ENCODE results near the gene FAM221A. TPM values are rescaled to one million over a fixed set of nuclear protein-coding genes. Genes with fewer than 3 reads are reported as not detected.

FAM221A gene
- 3.3 and 5.1 TPM in 2 replicates for total RNA-seq
- polyA plus RNA-seq, result 1.1 and 1.5 TPM in 2 replicates
- polyA plus RNA-seq (2012), result 0.76 and 0.91 TPM in 2 replicates
- polyA minus RNA-seq (ENCODE audit: low replicate concordance), result 0.07 TPM in 1 of 2 replicates, not detected in the other

DNA sequence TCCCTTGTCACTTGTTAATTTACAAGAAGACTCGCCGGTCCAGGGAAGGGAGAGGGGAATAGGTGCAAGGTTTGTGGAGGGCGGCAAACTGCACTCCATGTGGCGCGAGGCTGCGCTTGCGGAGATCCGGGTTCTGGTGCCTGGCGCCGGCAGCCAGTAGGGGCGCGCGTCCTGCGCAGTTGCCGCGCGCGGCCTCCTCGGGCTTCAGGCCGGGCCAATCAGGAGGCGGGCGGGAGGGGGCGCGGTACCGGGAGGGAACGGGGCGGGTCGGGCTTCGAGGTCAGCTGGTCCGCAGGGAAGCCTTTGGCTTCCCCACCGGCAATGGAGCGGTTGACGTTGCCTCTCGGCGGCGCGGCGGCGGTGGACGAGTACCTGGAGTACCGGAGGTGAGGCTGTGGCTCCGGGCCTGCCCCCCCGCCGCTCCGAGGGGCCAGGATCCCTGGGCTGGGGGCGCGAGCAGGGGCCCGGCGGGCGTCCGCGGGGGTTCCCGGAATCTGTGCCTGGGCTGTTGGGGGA is at the start of gene FAM221A:
TSS of gene FAM221A (plus strand) at position 302 of the 516 bp plus-strand sequence. CDS start at position 322, 20 bp downstream.
- peak; percentile 68 to 79 for DNase-seq (ENCODE audit: low read depth in 2 of 2)
- H3K27me3 ChIP-seq (ENCODE audit: control insufficient read depth, insufficient read depth, low read length), result no peaks in the 10 kb centered on the region
- no peaks in the 10 kb centered on the region for H3K9me3 ChIP-seq (ENCODE audit: control insufficient read depth, insufficient read depth, low read depth, low read length)
- H3K4me1 ChIP-seq (ENCODE audit: control insufficient read depth, extremely low read depth, insufficient read depth, low read length), result no peaks in the 10 kb centered on the region
- TF ChIP-seq, protein P1, sequence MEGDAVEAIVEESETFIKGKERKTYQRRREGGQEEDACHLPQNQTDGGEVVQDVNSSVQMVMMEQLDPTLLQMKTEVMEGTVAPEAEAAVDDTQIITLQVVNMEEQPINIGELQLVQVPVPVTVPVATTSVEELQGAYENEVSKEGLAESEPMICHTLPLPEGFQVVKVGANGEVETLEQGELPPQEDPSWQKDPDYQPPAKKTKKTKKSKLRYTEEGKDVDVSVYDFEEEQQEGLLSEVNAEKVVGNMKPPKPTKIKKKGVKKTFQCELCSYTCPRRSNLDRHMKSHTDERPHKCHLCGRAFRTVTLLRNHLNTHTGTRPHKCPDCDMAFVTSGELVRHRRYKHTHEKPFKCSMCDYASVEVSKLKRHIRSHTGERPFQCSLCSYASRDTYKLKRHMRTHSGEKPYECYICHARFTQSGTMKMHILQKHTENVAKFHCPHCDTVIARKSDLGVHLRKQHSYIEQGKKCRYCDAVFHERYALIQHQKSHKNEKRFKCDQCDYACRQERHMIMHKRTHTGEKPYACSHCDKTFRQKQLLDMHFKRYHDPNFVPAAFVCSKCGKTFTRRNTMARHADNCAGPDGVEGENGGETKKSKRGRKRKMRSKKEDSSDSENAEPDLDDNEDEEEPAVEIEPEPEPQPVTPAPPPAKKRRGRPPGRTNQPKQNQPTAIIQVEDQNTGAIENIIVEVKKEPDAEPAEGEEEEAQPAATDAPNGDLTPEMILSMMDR (conservative IDR thresholded peaks at IDR 0.05 in 1 of 2, IDR thresholded peaks at IDR 0.05 in 1 of 2; ENCODE audit: low read depth in 1 of 2, low read length in 2 of 2), result peak; percentile 58 to 64
- TF ChIP-seq EZH2 (IDR thresholded peaks at IDR 0.05; ENCODE audit: low read length, missing control alignments), result no peak
- peak within 1 kb of the TSS; percentile 78 for H2AFZ ChIP-seq (ENCODE audit: low read length)
- H3K4me2 ChIP-seq (ENCODE audit: extremely low read depth, insufficient read depth, low read length), result peak within 1 kb of the TSS; percentile 79
- H3K36me3 ChIP-seq (ENCODE audit: control insufficient read depth, insufficient read depth, low read length), result no peaks in the 10 kb centered on the region
- no peaks in the 10 kb centered on the region for H3K79me2 ChIP-seq (ENCODE audit: control insufficient read depth, insufficient read depth, low read length)
- H3K4me3 ChIP-seq (replicated peaks in 1 of 4; ENCODE audit: control extremely low read depth in 1 of 4, insufficient read depth in 1 of 4, low read depth in 3 of 4, low read length in 4 of 4), result peak within 1 kb of the TSS; percentile 48 to 73 (median 72)
- no peaks in the 10 kb centered on the region for H4K20me1 ChIP-seq (ENCODE audit: control insufficient read depth, extremely low read depth, insufficient read depth, low read length)
- peak within 1 kb of the TSS; percentile 16 for H3K9ac ChIP-seq (ENCODE audit: insufficient read depth, low read length)
- no peak within 1 kb of the TSS for H3K27ac ChIP-seq (ENCODE audit: insufficient read depth, low read length)

GRCh38 chr7:23633417-23633816 is 46.6 kb upstream of the FAM221A start:
- TF ChIP-seq, protein P1 (conservative IDR thresholded peaks at IDR 0.05 in 1 of 2, IDR thresholded peaks at IDR 0.05 in 1 of 2; ENCODE audit: low read depth in 1 of 2, low read length in 2 of 2), result no peak
- no peak for TF ChIP-seq EZH2 (IDR thresholded peaks at IDR 0.05; ENCODE audit: low read length, missing control alignments)
- Histone ChIP-seq H2AFZ (ENCODE audit: low read length) (no peak overlapping the region), H3K9me3 (ENCODE audit: control insufficient read depth, insufficient read depth, low read depth, low read length) (no peaks in the 10 kb centered on the region), H3K79me2 (ENCODE audit: control insufficient read depth, insufficient read depth, low read length) (no peaks in the 10 kb centered on the region), H3K4me3 (replicated peaks in 1 of 4; ENCODE audit: control extremely low read depth in 1 of 4, insufficient read depth in 1 of 4, low read depth in 3 of 4, low read length in 4 of 4) (no peak overlapping the region), H3K4me2 (ENCODE audit: extremely low read depth, insufficient read depth, low read length) (no peak overlapping the region), H3K27me3 (ENCODE audit: control insufficient read depth, insufficient read depth, low read length) (no peaks in the 10 kb centered on the region), H3K27ac (ENCODE audit: insufficient read depth, low read length) (no peak overlapping the region), H4K20me1 (ENCODE audit: control insufficient read depth, extremely low read depth, insufficient read depth, low read length) (no peaks in the 10 kb centered on the region), H3K9ac (ENCODE audit: insufficient read depth, low read length) (no peak overlapping the region), H3K36me3 (ENCODE audit: control insufficient read depth, insufficient read depth, low read length) (no peaks in the 10 kb centered on the region), H3K4me1 (ENCODE audit: control insufficient read depth, extremely low read depth, insufficient read depth, low read length) (no peaks in the 10 kb centered on the region)
- no peak for DNase-seq (ENCODE audit: low read depth in 2 of 2)

DNA sequence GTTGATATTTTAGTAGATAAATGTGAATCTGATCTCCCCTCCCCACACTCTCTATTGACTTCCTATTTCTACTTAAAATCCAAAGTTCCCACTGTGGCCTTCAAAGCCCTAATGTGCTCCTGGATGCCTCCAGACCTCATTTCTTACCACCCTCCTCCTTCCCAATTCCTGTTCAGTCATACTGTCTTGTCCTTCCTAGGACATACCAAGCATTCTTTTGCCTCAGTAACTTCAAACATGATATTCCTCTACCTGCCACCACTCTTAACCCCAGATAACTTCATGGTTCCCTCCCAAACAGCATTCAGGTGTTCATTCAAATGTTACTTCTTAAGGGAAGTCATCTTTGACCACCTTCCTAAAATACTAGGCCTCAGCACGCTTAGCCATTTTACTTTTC is 34.2 kb upstream of the FAM221A start:
- Histone ChIP-seq H3K79me2 (ENCODE audit: control insufficient read depth, insufficient read depth, low read length) (no peaks in the 10 kb centered on the region), H3K27me3 (ENCODE audit: control insufficient read depth, insufficient read depth, low read length) (no peaks in the 10 kb centered on the region), H3K36me3 (ENCODE audit: control insufficient read depth, insufficient read depth, low read length) (no peaks in the 10 kb centered on the region), H3K4me1 (ENCODE audit: control insufficient read depth, extremely low read depth, insufficient read depth, low read length) (no peaks in the 10 kb centered on the region), H3K9ac (ENCODE audit: insufficient read depth, low read length) (no peak overlapping the region), H4K20me1 (ENCODE audit: control insufficient read depth, extremely low read depth, insufficient read depth, low read length) (no peaks in the 10 kb centered on the region), H3K4me3 (replicated peaks in 1 of 4; ENCODE audit: control extremely low read depth in 1 of 4, insufficient read depth in 1 of 4, low read depth in 3 of 4, low read length in 4 of 4) (no peak overlapping the region), H2AFZ (ENCODE audit: low read length) (no peak overlapping the region), H3K27ac (ENCODE audit: insufficient read depth, low read length) (no peak overlapping the region), H3K4me2 (ENCODE audit: extremely low read depth, insufficient read depth, low read length) (no peak overlapping the region), H3K9me3 (ENCODE audit: control insufficient read depth, insufficient read depth, low read depth, low read length) (no peaks in the 10 kb centered on the region)
- no peak for TF ChIP-seq EZH2 (IDR thresholded peaks at IDR 0.05; ENCODE audit: low read length, missing control alignments)
- TF ChIP-seq, protein P1 (conservative IDR thresholded peaks at IDR 0.05 in 1 of 2, IDR thresholded peaks at IDR 0.05 in 1 of 2; ENCODE audit: low read depth in 1 of 2, low read length in 2 of 2), result no peak
- no peak for DNase-seq (ENCODE audit: low read depth in 2 of 2)

Measured in fibroblast of lung (primary cell).